ENCODE results near the gene CAST. TPM values are rescaled to one million over a fixed set of nuclear protein-coding genes. Genes with fewer than 3 reads are reported as not detected.
A peak's percentile ranks its signal among the peaks of the same experiment; 100 is the strongest.
"Not testable (repeated sequence)": the region's sequence is repeated elsewhere in the genome, so short reads cannot be mapped to it uniquely, and the experiment has no call there.

CAST gene
- total RNA-seq, 4 donors from 2014 or later, result 98.2 to 350 (median 136) TPM

DNA sequence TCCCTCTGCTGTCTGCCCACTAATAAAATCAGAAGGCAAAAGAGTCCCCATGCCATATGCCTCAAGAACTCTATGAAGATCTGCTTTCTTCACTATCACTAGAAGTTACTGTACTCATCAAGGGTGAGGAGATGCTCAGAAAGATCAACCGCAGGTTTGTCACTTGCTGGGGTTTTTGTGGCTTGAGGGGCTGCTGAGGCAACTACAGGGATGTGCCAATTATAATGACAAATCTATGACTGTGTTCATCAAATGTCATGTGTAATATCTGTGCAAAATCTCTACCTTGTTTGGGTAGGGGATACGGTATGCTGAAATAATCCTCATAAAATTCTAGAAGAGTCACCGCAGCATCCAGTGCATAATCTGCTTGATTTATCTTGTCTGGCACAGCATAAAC, 132.6 kb downstream of the CAST start:
- no peaks in the 10 kb centered on the region for H3K36me3 ChIP-seq
- no peak overlapping the region for H3K4me3 ChIP-seq
- H3K4me1 ChIP-seq, result no peaks in the 10 kb centered on the region
- no peaks in the 10 kb centered on the region for H3K27me3 ChIP-seq
- intact Hi-C loops (cut with DNase I; ENCODE audit: low total_unique reads), result no loop called here
- DNase-seq, result no peak
- no peak overlapping the region for H3K27ac ChIP-seq
- no peak for TF ChIP-seq POLR2A (IDR thresholded peaks at IDR 0.05)
- TF ChIP-seq, protein P1, sequence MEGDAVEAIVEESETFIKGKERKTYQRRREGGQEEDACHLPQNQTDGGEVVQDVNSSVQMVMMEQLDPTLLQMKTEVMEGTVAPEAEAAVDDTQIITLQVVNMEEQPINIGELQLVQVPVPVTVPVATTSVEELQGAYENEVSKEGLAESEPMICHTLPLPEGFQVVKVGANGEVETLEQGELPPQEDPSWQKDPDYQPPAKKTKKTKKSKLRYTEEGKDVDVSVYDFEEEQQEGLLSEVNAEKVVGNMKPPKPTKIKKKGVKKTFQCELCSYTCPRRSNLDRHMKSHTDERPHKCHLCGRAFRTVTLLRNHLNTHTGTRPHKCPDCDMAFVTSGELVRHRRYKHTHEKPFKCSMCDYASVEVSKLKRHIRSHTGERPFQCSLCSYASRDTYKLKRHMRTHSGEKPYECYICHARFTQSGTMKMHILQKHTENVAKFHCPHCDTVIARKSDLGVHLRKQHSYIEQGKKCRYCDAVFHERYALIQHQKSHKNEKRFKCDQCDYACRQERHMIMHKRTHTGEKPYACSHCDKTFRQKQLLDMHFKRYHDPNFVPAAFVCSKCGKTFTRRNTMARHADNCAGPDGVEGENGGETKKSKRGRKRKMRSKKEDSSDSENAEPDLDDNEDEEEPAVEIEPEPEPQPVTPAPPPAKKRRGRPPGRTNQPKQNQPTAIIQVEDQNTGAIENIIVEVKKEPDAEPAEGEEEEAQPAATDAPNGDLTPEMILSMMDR (IDR thresholded peaks at IDR 0.05), result no peak
- no peaks in the 10 kb centered on the region for H3K9me3 ChIP-seq

DNA sequence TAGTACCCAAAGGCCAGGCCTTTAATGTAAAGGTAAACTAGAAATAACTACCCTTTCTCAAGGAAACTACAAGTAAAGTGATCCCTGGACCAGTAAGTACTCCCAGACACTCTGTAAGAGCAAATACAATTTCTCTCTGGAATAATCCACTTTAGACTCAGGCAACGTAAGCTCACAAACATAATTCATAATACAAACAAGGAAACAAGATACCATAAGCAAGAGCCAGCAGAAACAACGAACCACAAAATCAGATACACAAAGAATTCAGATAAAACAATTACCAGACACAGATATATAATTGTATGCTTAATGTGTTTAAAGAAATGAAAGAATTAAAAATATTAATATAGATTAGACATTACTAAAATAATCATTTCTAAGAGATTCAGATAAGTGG, 133.4 kb downstream of the CAST start:
- Histone ChIP-seq H3K36me3 (no peaks in the 10 kb centered on the region), H3K4me1 (no peaks in the 10 kb centered on the region), H3K27me3 (no peaks in the 10 kb centered on the region), H3K27ac (no peak overlapping the region), H3K9me3 (no peaks in the 10 kb centered on the region), H3K4me3 (no peak overlapping the region)
- no peak for TF ChIP-seq POLR2A (IDR thresholded peaks at IDR 0.05)
- TF ChIP-seq, protein P1 (IDR thresholded peaks at IDR 0.05), result no peak
- intact Hi-C loops (cut with DNase I; ENCODE audit: low total_unique reads), result no loop called here
- DNase-seq, result no peak

DNA sequence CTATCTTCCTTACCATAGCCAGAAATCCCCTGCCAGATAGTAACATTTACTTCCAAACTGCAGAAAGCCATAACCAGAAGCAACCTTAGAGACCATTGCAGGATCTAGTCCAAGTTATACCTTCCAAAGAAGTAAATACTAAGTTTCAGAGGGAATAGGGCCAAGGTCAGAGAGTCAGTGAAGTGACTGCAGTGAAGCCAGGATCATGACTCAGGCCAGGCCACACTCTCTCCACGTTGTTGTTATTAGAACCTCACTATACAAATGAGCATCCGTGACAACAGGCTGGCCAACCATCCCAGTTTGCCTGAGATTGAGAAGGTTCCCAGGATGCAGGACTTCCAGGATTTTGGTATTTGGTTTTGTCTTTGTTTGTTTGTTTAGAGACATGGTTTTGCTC, 134.3 kb downstream of the CAST start:
- no peak for TF ChIP-seq POLR2A (IDR thresholded peaks at IDR 0.05)
- TF ChIP-seq, protein P1 (IDR thresholded peaks at IDR 0.05), result no peak
- Histone ChIP-seq H3K4me3 (no peak overlapping the region), H3K9me3 (no peaks in the 10 kb centered on the region), H3K36me3 (no peaks in the 10 kb centered on the region), H3K27ac (no peak overlapping the region), H3K4me1 (no peaks in the 10 kb centered on the region), H3K27me3 (no peaks in the 10 kb centered on the region)
- intact Hi-C loops (cut with DNase I; ENCODE audit: low total_unique reads), result no loop called here
- DNase-seq, result no peak

DNA sequence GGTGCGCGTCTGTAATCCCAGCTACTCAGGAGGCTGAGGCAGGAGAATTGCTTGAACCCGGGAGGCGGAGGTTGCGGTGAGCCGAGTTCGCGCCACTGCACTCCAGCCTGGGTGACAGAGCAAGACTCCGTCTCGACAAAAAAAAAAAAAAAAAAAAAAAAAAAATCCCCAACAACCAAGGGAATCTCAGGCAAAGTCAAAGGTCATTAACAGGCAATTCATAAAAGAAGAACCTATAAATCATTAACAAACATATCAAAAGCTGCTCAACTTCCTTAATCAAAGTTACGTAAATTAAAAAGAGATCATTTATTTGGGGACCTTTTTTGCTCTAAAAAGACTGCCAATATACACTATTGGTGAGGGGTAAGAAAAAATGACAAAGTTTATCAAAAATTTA, 139.5 kb downstream of the CAST start:
- not testable (repeated sequence) for H3K4me3 ChIP-seq

DNA sequence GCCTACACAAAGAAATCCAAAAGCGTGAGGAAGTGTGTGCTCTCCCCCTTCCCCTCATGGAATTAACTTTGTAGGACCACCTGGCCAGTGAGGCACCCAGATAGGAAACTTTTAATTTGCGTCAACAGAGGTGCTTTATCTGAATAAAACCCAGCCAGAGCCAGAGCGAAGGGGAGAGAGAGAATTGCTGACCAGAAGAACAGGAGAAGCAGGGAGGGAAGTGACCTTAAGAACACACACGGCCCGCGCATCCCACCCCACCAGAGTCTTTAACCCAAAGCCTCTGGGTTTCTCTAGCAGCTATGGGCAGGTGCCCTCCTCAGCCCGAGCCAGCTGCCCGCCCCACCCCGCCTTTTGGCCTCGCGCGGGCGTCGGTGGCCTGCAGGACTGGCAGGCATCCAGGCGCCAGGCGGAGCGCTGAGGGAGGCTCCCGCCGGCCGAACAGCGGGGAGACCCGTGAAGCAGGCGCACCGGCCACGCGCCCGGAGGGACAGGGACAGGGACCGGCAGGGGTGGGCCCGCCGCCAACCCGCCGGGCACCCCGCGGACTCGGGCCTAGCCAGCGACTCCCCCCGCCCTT, 145.0 kb downstream of the CAST start:
- TF ChIP-seq, protein P1 (IDR thresholded peaks at IDR 0.05), result no peak
- TF ChIP-seq POLR2A (IDR thresholded peaks at IDR 0.05), result peak; percentile 38 to 39
- intact Hi-C loops (cut with DNase I; ENCODE audit: low total_unique reads), result no loop called here
- H3K36me3 ChIP-seq, result no peaks in the 10 kb centered on the region

More for the DNA sequence above, 139.5 kb downstream of the CAST start:
- H3K36me3 ChIP-seq; H3K27me3 ChIP-seq; intact Hi-C loops (cut with DNase I; ENCODE audit: low total_unique reads); H3K9me3 ChIP-seq; H3K27ac ChIP-seq; H3K4me1 ChIP-seq; DNase-seq: not testable (repeated sequence)

DNA sequence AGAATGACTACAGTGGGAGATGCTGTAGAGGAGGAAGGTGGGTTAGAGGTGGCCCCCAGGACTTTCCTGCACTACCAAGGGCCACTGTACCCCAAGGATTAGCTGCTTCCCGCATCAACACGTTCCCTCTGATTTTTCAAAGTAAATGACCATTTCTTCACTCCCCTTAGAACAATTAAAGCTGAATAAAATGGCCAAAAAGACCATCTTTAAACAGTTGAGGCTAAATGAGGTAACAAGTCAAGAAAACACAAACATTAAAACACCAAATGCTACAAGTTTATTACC, 146.3 kb downstream of the CAST start:
- no peak for TF ChIP-seq POLR2A (IDR thresholded peaks at IDR 0.05)
- TF ChIP-seq, protein P1 (IDR thresholded peaks at IDR 0.05), result no peak
- Histone ChIP-seq H3K27ac (peak overlapping the region; percentile 99 to 100), H3K9me3 (no peaks in the 10 kb centered on the region), H3K36me3 (no peaks in the 10 kb centered on the region), H3K4me3 (peak overlapping the region; percentile 79 to 89), H3K27me3 (no peaks in the 10 kb centered on the region), H3K4me1 (no peaks in the 10 kb centered on the region)
- intact Hi-C loops (cut with DNase I; ENCODE audit: low total_unique reads), result no loop called here
- no peak for DNase-seq

More for the DNA sequence above, 145.0 kb downstream of the CAST start:
- H3K4me1 ChIP-seq, result no peaks in the 10 kb centered on the region
- DNase-seq, result peak; percentile 63 to 78
- peak overlapping the region; percentile 79 to 89 for H3K4me3 ChIP-seq
- no peaks in the 10 kb centered on the region for H3K9me3 ChIP-seq
- H3K27ac ChIP-seq, result peak overlapping the region; percentile 99 to 100
- H3K27me3 ChIP-seq, result no peaks in the 10 kb centered on the region

Data from uterus (tissue), 4 donors.